ENCODE data around the gene GRIK3.

Gene GRIK3

DNA sequence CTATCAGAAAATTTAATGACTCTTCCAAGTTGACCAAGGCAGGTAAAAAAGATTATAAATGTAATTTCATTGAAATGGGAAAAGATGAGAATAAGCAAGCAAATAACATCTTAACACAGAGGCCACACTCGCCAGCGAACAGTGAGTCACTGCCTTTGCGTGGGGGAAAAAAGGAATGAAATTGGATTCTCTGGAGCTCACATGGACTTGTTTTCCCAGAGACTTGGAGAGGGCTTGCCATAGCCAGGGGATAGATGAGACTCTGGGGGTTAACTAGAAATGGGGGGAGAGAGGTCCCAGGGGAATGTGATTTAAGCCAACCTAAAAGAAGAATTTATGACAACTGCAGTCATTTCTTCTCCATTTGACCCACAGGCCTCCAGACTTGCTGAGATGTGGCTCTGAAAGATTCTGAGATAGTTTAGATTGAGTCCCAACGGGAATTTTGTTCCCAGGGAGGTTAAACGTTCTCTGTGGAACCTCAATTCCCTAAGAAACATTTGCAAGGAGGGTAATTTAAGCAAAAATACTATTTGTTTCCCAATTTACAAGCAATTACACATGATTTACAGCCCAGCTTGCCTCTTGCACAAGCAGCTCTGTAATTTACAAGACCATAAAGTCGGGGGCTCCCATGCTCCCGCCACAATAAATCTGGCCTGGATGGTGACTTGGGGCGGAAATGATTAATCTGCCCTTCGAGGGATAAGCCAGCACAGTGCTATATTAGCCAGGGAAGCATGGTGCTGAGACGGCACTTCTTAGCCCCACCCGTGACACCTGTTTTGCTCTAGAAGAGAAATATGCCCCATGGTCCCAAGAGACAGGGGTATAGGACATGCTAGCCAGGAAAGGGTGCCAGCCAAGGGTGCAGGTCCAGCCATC, 68.8 kb downstream of the GRIK3 start:
- DNase-seq (ENCODE audit: insufficient read length, low spot score): no peak
- no peak for TF ChIP-seq POLR2A (IDR thresholded peaks at IDR 0.05; ENCODE audit: low read depth, low read length)
- FAIRE-seq: no peak

- FAIRE-seq (no peak), DNase-seq (ENCODE audit: insufficient read length, low spot score) (no peak)
- TF ChIP-seq POLR2A (IDR thresholded peaks at IDR 0.05; ENCODE audit: low read depth, low read length): no peak
Observed at GRCh38 chr1:36964830-36965229, 69.5 kb downstream of the GRIK3 start.

DNA sequence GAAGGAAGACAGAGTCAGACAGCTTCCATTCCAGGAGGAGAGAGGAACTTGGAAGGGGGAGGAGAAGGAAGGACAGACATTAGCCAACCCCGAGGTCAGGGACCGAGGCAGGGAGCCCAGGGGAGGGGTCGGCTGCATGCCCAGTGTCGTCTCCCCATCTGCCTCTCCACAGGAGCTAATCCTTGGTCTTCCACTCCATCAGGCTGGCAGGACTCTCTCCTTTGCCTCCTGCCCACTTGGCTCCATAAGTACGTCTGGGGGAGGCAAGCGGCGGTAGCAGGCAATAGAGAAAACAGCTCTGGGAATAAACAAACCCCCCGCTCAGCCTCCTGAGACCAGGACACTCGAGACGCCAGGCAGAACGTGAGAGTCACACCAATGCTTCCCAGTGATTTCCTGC, 71.3 kb downstream of the GRIK3 start:
- DNase-seq (ENCODE audit: insufficient read length, low spot score) (no peak), FAIRE-seq (no peak)
- TF ChIP-seq POLR2A (IDR thresholded peaks at IDR 0.05; ENCODE audit: low read depth, low read length): no peak

DNA sequence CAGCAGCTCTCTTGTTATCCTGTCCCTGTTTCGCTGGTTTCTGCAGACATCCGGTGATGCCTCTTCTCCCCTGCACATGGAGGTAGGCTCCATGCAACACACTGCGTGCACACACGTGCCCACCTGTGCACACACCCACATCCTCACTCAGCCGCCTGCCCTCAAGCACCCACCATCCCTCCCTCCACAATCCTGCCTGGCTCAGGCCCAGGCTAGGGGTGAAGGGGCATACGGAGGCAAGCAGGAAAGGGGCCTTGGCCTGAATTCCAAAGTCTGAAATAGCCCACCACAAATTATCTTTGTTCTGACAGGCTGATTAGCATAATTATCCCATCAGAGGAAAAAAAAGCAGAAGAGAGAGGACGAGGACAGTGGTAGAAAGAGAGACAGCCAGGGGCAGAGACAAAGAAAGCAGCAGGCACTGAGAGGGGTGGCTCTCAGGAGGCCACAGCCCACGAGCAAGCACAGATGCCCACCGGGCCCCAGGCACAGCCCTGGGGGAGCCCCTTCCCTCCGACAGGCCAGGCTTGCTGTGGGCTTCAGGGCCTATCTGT, 73.2 kb downstream of the GRIK3 start:
- TF ChIP-seq POLR2A (IDR thresholded peaks at IDR 0.05; ENCODE audit: low read depth, low read length): no peak
- no peak for DNase-seq (ENCODE audit: insufficient read length, low spot score)
- no peak for FAIRE-seq

DNA sequence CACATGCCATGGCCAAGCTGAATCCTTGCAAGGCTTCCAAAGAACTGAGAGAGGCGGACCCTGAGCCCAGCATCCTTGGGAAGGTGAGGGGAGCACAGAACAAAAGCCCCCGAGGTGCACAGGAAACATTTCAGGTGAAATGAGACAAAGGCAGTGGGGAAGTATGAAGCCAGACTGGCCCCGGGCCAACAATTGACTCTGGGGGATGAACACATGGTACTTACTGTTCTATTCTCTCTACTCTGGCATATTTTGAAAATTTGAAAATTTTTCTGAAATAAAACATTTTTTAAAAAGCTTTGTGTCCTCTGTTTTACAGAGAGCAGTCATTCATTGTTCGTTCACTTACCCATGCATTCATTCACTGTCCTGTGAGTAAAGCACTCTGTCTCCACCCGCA, 77.7 kb downstream of the GRIK3 start:
- FAIRE-seq: no peak
- DNase-seq (ENCODE audit: insufficient read length, low spot score): no peak
- TF ChIP-seq POLR2A (IDR thresholded peaks at IDR 0.05; ENCODE audit: low read depth, low read length): no peak

GRCh38 chr1:36955016-36955415, 79.3 kb downstream of the GRIK3 start:
- DNase-seq (ENCODE audit: insufficient read length, low spot score) (no peak), FAIRE-seq (no peak)
- no peak for TF ChIP-seq POLR2A (IDR thresholded peaks at IDR 0.05; ENCODE audit: low read depth, low read length)

DNA sequence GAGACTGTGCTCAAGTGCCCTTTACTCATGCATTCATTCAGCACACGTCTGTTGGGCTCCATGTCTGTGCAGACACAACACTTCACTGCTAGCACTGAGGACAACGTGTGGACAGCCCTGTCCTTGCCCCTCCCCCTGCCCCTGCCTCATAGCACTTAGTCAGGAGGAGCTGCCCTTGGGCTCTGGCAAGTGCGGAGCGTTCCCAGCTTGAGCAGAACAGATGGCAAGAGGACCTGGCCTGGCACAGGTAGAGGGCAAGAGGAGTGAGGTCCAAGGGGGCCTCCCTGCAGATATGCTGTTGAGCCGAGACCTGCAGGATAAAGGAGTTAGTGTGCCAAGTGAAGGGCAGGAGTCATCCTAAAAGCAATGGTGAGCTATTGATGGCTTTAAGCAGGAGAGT, 81.3 kb downstream of the GRIK3 start:
- FAIRE-seq (no peak), DNase-seq (ENCODE audit: insufficient read length, low spot score) (no peak)

DNA sequence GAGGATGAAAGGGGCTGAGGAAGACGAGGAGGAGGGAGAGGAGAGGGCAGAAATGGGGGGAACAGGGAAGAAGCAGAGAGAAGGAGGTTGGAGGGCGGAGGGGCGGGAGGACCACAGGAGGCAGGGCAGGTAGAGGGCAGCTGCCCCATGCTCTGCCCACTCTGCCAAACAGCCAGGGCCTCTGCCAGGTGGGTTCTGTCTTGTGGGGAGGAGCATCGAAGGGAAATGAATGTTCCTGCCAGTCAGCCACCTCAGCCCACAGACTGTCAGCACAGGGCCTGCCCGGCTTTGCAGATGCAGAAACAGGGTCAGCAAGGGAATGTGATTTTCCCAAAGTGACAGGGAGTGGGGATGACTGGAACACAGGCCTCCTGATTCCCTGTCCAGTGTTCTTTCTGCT, 82.6 kb downstream of the GRIK3 start:
- FAIRE-seq: no peak
- TF ChIP-seq POLR2A (IDR thresholded peaks at IDR 0.05; ENCODE audit: low read depth, low read length): no peak

More for the DNA sequence above, 81.3 kb downstream of the GRIK3 start:
- no peak for TF ChIP-seq POLR2A (IDR thresholded peaks at IDR 0.05; ENCODE audit: low read depth, low read length)

DNA sequence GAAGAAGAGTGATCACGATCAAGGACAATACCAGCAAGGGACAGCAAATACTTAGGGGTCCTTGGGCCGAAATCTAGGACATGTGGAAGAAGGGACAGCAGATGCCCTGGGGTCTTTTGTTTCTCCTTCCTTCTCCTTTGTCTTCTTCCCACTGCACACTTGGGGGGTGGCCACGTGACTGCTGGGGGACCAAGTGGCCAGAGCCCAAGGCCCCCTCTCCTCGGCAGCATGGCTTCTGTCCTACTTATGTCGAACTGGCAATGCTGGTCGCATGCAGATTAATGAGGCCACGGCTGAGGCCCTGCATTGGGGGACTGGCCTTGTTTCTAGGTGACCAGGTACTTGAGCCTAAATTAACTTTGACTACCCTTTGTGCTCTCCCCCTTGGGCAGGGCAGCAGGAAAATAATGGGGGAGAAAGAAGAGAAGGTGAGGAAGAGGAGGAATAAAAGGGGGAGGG, 83.0 kb downstream of the GRIK3 start:
- DNase-seq (ENCODE audit: insufficient read length, low spot score) (no peak), FAIRE-seq (no peak)
- no peak for TF ChIP-seq POLR2A (IDR thresholded peaks at IDR 0.05; ENCODE audit: low read depth, low read length)

More for the DNA sequence above, 82.6 kb downstream of the GRIK3 start:
- no peak for DNase-seq (ENCODE audit: insufficient read length, low spot score)

DNA sequence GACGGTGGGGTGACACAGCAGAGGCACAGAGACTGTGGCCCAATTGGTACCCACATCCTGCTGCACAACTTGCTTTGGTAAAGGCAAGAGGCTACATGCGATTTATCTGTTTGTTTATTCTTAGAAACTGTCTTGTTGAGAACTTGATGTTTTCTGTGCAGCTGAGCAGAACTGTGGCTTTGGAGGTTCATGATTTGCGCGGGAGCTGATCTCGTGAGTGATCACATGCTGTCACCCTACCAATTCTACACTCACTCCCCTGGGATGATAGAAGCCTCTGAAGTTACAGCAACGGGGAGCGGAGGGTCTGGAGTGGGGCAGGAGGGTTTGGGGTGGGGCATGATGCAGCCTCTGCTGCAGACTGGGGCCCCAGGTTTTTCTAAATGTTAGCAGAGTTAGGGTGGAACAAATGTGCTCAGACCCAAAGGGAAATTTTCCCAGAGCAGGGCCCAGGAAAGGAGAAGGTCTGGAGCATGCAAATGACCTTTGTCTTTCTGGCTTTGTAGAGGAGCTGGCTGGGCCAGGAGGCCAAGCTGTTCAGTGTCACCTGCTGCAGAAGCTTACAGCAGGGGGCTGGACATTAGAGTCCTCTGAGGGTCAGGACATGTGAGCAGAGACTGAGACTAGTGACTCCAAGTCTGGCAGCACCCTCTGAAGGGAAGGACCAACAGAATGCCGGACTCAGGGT, 83.6 kb downstream of the GRIK3 start:
- FAIRE-seq: no peak
- DNase-seq (ENCODE audit: insufficient read length, low spot score): no peak

GRCh38 chr1:36948606-36949005, 85.7 kb downstream of the GRIK3 start:
- DNase-seq (ENCODE audit: insufficient read length, low spot score) (no peak), FAIRE-seq (no peak)
- TF ChIP-seq POLR2A (IDR thresholded peaks at IDR 0.05; ENCODE audit: low read depth, low read length): no peak

More for the DNA sequence above, 83.6 kb downstream of the GRIK3 start:
- no peak for TF ChIP-seq POLR2A (IDR thresholded peaks at IDR 0.05; ENCODE audit: low read depth, low read length)

- no peak for DNase-seq (ENCODE audit: insufficient read length, low spot score)
- FAIRE-seq: no peak
Observed at GRCh38 chr1:36948147-36948546, 86.2 kb downstream of the GRIK3 start.

DNA sequence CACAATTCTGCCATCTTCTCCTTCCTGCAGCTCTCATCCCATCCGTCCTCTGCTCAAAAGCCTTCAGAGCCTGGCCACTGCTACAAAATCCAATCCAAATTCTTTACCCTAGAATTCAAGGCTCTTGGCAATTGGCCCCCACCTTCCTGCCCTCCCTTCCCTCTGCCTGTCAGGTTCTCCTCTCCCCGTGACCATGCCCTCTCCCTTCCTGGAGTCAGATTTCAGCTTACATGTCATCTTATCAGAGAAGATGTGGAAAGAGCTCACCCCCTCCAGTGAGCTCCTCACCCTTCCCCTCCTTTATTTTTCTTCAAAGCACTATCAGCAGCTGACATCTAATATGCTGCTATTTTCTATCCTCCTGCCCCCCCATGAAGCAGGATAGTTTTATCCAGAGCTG, 86.9 kb downstream of the GRIK3 start:
- FAIRE-seq (no peak), DNase-seq (ENCODE audit: insufficient read length, low spot score) (no peak)
- no peak for TF ChIP-seq POLR2A (IDR thresholded peaks at IDR 0.05; ENCODE audit: low read depth, low read length)

More at GRCh38 chr1:36948147-36948546, 86.2 kb downstream of the GRIK3 start:
- no peak for TF ChIP-seq POLR2A (IDR thresholded peaks at IDR 0.05; ENCODE audit: low read depth, low read length)

DNA sequence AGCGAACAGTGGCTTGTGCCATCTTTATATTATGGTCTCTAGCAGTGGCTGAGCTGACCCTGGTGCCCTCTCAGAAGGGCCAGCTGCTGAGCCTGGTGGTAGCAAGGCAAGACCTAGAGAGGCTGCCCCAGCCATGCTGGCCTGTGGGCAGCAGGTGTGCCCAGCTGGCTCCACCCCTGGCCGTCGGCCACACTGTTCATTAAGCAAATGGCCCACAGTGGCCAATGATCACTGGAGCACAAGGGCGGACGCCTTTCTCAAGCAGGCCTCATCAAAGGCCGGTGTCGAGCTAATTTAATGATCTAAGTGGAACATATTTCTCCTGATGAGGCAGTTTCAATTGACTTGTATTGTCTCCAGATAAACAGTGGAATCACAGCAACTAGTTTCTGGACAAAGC, 89.4 kb downstream of the GRIK3 start:
- DNase-seq (ENCODE audit: insufficient read length, low spot score) (no peak), FAIRE-seq (no peak)
- TF ChIP-seq POLR2A (IDR thresholded peaks at IDR 0.05; ENCODE audit: low read depth, low read length): no peak
